ENCODE data around the gene APOC1. TPM values are rescaled to one million over a fixed set of nuclear protein-coding genes. Genes with fewer than 3 reads are reported as not detected.
"Not testable (repeated sequence)": the region's sequence is repeated elsewhere in the genome, so short reads cannot be mapped to it uniquely, and the experiment has no call there.

APOC1 gene
- polyA plus RNA-seq, 1 experiment = 3.4 TPM

- DNase-seq (ENCODE audit: low read depth, low spot score) = no peak
- TF ChIP-seq, protein P1, sequence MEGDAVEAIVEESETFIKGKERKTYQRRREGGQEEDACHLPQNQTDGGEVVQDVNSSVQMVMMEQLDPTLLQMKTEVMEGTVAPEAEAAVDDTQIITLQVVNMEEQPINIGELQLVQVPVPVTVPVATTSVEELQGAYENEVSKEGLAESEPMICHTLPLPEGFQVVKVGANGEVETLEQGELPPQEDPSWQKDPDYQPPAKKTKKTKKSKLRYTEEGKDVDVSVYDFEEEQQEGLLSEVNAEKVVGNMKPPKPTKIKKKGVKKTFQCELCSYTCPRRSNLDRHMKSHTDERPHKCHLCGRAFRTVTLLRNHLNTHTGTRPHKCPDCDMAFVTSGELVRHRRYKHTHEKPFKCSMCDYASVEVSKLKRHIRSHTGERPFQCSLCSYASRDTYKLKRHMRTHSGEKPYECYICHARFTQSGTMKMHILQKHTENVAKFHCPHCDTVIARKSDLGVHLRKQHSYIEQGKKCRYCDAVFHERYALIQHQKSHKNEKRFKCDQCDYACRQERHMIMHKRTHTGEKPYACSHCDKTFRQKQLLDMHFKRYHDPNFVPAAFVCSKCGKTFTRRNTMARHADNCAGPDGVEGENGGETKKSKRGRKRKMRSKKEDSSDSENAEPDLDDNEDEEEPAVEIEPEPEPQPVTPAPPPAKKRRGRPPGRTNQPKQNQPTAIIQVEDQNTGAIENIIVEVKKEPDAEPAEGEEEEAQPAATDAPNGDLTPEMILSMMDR (IDR thresholded peaks at IDR 0.05; ENCODE audit: low read depth, low read length) = no peak
- ChIA-PET CTCF (interaction anchor here (0.6 kb wide), 1 partner anchor 126 kb away, joined by 3 read pairs; no protein-coding TSS in a partner anchor), POLR2A (interaction anchor here (0.5 kb wide), 1 partner anchor 9 kb away, joined by 6 read pairs; no protein-coding TSS in a partner anchor)
- Histone ChIP-seq H3K9me3 (ENCODE audit: control insufficient read depth, insufficient read depth, low read length) (no peaks in the 10 kb centered on the region), H3K27me3 (ENCODE audit: control insufficient read depth, insufficient read depth, low read length) (no peaks in the 10 kb centered on the region), H3K4me3 (ENCODE audit: low read depth, low read length) (no peak overlapping the region), H3K27ac (ENCODE audit: low read depth, low read length) (no peak overlapping the region)
These were observed 36.1 kb upstream of the APOC1 start for GRCh38 chr19:44878120-44878865.

- no peaks in the 10 kb centered on the region for H3K27me3 ChIP-seq (ENCODE audit: control insufficient read depth, insufficient read depth, low read length)
- DNase-seq (ENCODE audit: low read depth, low spot score) = no peak
- TF ChIP-seq, protein P1 (IDR thresholded peaks at IDR 0.05; ENCODE audit: low read depth, low read length) = no peak
- no peaks in the 10 kb centered on the region for H3K9me3 ChIP-seq (ENCODE audit: control insufficient read depth, insufficient read depth, low read length)
- CTCF ChIA-PET = interaction anchor here (0.6 kb wide), 1 partner anchor 26 kb away, joined by 7 read pairs; no protein-coding TSS in a partner anchor
- H3K27ac ChIP-seq (ENCODE audit: low read depth, low read length) = no peak overlapping the region
- POLR2A ChIA-PET = no interaction called here
- H3K4me3 ChIP-seq (ENCODE audit: low read depth, low read length) = no peak overlapping the region
These were observed 34.9 kb upstream of the APOC1 start for GRCh38 chr19:44879309-44880065.

GRCh38 chr19:44882063-44882462 is 32.3 kb upstream of the APOC1 start:
- CTCF ChIA-PET = interaction anchor here (0.6 kb wide), 1 partner anchor 69 kb away, joined by 4 read pairs; no protein-coding TSS in a partner anchor
- TF ChIP-seq, protein P1 (IDR thresholded peaks at IDR 0.05; ENCODE audit: low read depth, low read length) = no peak

GRCh38 chr19:44882619-44883397 is 31.6 kb upstream of the APOC1 start:
- H3K9me3 ChIP-seq (ENCODE audit: control insufficient read depth, insufficient read depth, low read length); DNase-seq (ENCODE audit: low read depth, low spot score); H3K4me3 ChIP-seq (ENCODE audit: low read depth, low read length); H3K27ac ChIP-seq (ENCODE audit: low read depth, low read length); POLR2A ChIA-PET; H3K27me3 ChIP-seq (ENCODE audit: control insufficient read depth, insufficient read depth, low read length): not testable (repeated sequence)
- CTCF ChIA-PET = interaction anchor here (0.6 to 1.6 kb wide), 3 partner anchors 68 to 194 kb away, joined by 3 to 5 read pairs (median 4); no protein-coding TSS in a partner anchor

More at GRCh38 chr19:44882063-44882462, 32.3 kb upstream of the APOC1 start:
- no peaks in the 10 kb centered on the region for H3K27me3 ChIP-seq (ENCODE audit: control insufficient read depth, insufficient read depth, low read length)
- no peaks in the 10 kb centered on the region for H3K9me3 ChIP-seq (ENCODE audit: control insufficient read depth, insufficient read depth, low read length)
- H3K27ac ChIP-seq (ENCODE audit: low read depth, low read length) = no peak overlapping the region
- POLR2A ChIA-PET = no interaction called here
- no peak for DNase-seq (ENCODE audit: low read depth, low spot score)
- H3K4me3 ChIP-seq (ENCODE audit: low read depth, low read length) = no peak overlapping the region

DNA sequence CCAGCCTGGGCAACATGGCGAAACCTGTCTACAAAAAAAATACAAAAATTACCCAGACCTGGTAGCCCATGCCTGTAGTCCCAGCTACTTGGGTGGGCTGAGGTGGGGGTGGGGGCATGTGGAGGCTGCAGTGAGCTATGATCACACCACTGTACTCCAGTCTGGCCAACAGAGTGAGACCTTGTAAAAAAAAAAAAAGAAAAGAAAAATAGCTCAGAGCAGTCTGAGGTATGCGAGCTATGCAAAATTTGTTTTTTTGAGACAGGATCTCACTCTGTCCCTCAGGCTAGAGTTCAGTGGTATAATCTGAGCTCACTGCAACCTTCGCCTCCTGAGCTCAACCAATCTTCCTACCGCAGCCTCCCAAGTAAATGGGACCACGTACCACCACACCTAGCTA is 30.5 kb upstream of the APOC1 start:
- Histone ChIP-seq H3K27ac (ENCODE audit: low read depth, low read length) (no peak overlapping the region), H3K4me3 (ENCODE audit: low read depth, low read length) (no peak overlapping the region), H3K9me3 (ENCODE audit: control insufficient read depth, insufficient read depth, low read length) (no peaks in the 10 kb centered on the region), H3K27me3 (ENCODE audit: control insufficient read depth, insufficient read depth, low read length) (no peaks in the 10 kb centered on the region)
- ChIA-PET POLR2A (interaction anchor here (0.6 to 1.1 kb wide), 4 partner anchors 15 to 38 kb away, joined by 3 to 9 read pairs (median 6); partner anchors contain the start of gene NECTIN2), CTCF (interaction anchor here (0.8 to 1.6 kb wide), 7 partner anchors 38 to 196 kb away, joined by 3 to 5 read pairs (median 3); partner anchors contain the start of gene NECTIN2)
- TF ChIP-seq, protein P1 (IDR thresholded peaks at IDR 0.05; ENCODE audit: low read depth, low read length) = no peak
- DNase-seq (ENCODE audit: low read depth, low spot score) = no peak

Measured in AG04450 (cell line).